Measurements from ENCODE around the gene WBP2.
"Not testable (repeated sequence)": the region's sequence is repeated elsewhere in the genome, so short reads cannot be mapped to it uniquely, and the experiment has no call there.

The WBP2 gene

GRCh38 chr17:75888484-75888883 is 33.3 kb upstream of the WBP2 start:
- DNase-seq, result no peak

GRCh38 chr17:75885860-75886259 is 30.7 kb upstream of the WBP2 start:
- not testable (repeated sequence) for DNase-seq

GRCh38 chr17:75885431-75885830 is 30.3 kb upstream of the WBP2 start:
- no peak for DNase-seq

GRCh38 chr17:75881678-75882454 is 26.7 kb upstream of the WBP2 start:
- DNase-seq, result no peak

GRCh38 chr17:75880266-75880665 is 25.1 kb upstream of the WBP2 start:
- DNase-seq, result no peak

GRCh38 chr17:75878174-75878998 is 23.3 kb upstream of the WBP2 start, which contains the start of gene TRIM47:
TRIM47 (minus strand) TSS chr17:75878581; CDS start chr17:75878548, 33 bp downstream.
- no peak for DNase-seq

- DNase-seq, result peak; percentile 32
Measured at GRCh38 chr17:75877752-75878173, 22.6 kb upstream of the WBP2 start.

- no peak for DNase-seq
Measured at GRCh38 chr17:75876938-75877751, 22.0 kb upstream of the WBP2 start.

GRCh38 chr17:75876190-75876937 is 21.2 kb upstream of the WBP2 start:
- DNase-seq, result no peak

- no peak for DNase-seq
Measured at GRCh38 chr17:75875940-75876189, 20.7 kb upstream of the WBP2 start.

- no peak for DNase-seq
Measured at GRCh38 chr17:75875182-75875939, 20.2 kb upstream of the WBP2 start.

GRCh38 chr17:75874323-75875181 is 19.4 kb upstream of the WBP2 start:
- no peak for DNase-seq

GRCh38 chr17:75873587-75874322 is 18.6 kb upstream of the WBP2 start:
- no peak for DNase-seq

GRCh38 chr17:75872434-75873351 is 17.6 kb upstream of the WBP2 start:
- DNase-seq, result no peak

GRCh38 chr17:75870228-75870627 is 15.1 kb upstream of the WBP2 start:
- not testable (repeated sequence) for DNase-seq

GRCh38 chr17:75869282-75870141 is 14.4 kb upstream of the WBP2 start:
- DNase-seq, result no peak

- not testable (repeated sequence) for DNase-seq
Measured at GRCh38 chr17:75868730-75869281, 13.7 kb upstream of the WBP2 start.

Data from NCI-H1105 (cell line).